TTC549 (cell line): ENCODE data around the gene COQ10B.
A peak's percentile ranks its signal among the peaks of the same experiment; 100 is the strongest.
"Not testable (repeated sequence)": the region's sequence is repeated elsewhere in the genome, so short reads cannot be mapped to it uniquely, and the experiment has no call there.

ENCODE experiments used
- FAIRE-seq: peaks from 2 replicates; lab custom pipeline; 2012; peaks lifted over from hg19 to GRCh38; lab: Jason Lieb, UNC

Gene COQ10B

DNA sequence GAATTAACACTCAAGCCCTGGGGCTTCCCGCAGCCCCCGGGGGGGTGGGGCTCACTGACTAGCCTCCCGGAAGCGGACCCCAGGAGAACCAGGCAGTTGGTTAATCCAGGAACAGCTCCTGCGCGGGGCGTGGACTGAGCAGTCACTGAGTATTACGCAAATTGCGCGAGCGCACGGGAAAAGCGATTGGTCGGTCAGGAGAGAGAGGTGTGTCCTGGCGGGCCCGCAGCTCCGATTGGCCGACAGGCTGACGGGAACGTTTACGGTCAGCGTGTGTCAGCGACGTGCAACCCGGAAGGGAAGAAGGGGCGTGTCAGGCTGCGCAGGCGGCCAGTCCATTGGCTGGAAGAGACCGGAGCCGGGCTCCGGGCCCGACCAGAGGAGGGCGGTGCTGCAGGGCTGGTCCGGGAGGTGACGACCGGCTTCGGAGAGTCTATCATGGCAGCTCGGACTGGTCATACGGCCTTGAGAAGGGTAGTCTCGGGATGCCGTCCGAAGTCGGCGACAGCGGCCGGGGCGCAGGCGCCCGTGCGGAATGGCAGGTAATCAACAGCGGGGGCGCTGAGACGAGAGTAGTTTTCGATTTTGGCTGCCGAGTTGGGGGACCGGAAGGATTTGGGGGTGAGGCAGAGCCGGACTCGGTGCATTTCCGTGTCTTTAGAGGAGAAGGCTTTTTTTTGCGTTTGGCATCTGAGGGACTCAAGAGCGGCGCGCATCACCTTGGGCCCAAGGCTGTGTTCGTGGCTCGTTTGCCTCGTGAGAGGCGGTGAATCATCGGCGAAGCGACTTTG is at the start of gene COQ10B:
COQ10B (plus strand) TSS at position 430 of the 791 bp plus-strand sequence; CDS start at position 439, 9 bp downstream.
- peak; percentile 94 for FAIRE-seq

- no peak for FAIRE-seq
Measured at GRCh38 chr2:197405582-197405981, 47.8 kb upstream of the COQ10B start.

GRCh38 chr2:197414039-197414438 is 39.3 kb upstream of the COQ10B start:
- FAIRE-seq, result no peak

DNA sequence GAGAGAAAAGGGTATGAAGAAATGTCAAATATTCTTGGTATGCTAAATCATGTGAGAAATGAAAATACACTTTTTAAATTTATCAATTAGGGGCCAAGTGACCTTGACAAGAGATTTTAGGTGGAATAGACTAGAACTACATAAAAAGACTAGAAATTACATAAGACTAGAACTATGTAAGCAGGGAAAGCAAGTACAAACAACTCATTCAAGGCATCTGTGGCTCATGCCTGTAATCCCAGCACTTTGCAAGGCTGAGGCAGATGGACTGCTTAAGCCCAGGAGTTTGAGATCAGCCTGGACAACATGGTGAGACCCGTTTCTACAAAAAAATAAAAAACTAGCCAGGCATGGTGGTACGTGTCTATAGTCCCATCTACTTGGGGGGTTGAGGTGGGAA is 38.8 kb upstream of the COQ10B start:
- FAIRE-seq, result no peak

DNA sequence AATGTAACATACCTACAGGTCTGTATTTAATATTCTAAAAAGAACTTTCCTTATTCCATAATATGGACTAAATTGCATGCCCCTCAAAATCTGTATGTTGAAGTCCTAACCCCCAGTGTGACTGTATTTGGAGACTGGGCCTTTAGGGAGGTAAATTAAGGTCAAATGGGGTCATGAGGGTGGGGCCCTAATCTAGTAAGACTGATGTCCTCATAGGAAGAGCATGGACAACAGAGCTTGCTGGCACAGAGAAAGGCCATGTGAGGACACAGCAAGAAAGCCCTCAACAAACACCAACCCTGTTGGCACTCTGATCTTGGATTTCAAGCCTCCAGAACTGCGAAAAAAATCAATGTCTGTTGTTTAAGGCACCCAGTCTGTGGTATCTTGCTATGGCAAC is 37.1 kb upstream of the COQ10B start:
- FAIRE-seq, result no peak

DNA sequence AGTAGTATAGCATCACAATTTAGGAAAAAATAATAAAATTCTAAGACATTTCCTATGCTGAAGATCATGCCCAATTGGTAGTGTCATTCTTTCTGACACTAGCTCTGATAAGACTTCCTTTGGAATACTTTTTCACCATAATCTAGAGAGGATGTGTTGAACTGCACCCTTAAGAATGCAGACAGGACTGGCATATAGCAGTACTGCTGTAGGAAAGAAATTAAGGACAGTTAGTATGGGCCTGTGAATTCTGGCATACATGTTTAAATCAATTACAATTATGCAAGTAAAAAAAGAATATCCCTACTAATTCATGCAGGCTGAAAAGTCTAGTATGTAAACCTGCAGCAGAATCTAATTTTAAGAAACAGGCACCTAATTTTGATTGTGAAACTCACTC is 33.9 kb upstream of the COQ10B start:
- no peak for FAIRE-seq

- no peak for FAIRE-seq
Measured at GRCh38 chr2:197423307-197423706, 30.0 kb upstream of the COQ10B start.

DNA sequence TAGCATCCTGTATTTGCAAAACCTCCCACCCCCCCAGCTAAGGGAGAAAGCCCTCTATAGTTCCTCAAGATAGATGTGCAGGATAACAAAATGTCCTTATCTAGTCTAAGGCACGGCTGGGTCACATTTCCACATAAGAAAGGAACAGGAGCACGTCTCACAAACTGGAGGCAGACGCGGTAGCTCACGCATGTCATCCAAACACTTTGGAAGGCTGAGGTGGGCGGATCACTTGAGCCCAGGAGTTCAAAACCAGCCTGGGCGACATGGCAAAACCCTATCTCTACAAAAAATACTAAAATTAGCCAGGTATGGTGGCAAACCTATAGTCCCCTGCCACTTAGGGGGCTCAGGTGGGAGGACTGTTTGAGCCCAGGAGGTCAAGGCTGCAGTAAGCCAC is 27.8 kb upstream of the COQ10B start:
- FAIRE-seq, result no peak

- FAIRE-seq, result no peak
Measured at GRCh38 chr2:197426723-197427603, 26.4 kb upstream of the COQ10B start.

GRCh38 chr2:197427986-197428385 is 25.4 kb upstream of the COQ10B start:
- FAIRE-seq, result no peak

DNA sequence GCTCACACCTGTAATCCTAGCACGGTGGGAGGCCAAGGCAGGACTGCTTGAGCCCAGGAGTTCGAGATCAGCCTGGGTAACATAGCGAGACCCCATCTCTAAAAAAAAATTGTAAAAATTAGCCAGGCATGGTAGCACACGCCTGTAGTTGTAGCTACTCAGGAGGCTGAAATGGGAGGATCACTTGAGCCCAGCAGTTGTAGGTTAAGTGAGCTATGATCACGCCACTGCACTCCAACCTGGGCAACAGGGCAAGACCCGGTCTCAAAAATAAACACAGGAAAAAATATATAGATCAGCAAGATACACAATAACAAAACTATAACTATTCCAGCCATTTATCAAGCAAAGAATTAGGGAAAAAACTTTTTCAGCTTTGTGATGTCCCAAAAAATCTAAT is 21.5 kb upstream of the COQ10B start:
- FAIRE-seq, result no peak

DNA sequence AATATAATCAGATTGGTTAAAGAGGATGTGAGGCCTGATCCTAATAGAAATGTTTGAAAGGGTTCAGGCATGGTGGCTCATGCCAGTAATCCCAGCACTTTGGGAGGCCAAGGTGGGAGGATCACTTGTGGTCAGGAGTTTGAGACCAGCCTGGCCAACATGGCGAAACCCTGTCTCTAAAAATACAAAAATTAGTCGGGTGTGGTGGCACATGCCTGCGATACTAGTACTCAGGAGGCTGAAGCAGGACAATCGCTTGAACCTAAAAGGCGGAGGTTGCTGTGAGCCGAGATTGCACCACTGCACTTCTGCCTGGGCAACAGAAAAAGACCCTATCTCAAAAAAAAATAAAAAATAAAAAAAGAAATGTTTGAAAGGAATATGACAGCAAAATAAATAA is 20.8 kb upstream of the COQ10B start:
- not testable (repeated sequence) for FAIRE-seq

GRCh38 chr2:197433780-197434438 is 19.4 kb upstream of the COQ10B start:
- no peak for FAIRE-seq

GRCh38 chr2:197434541-197435513 is 18.5 kb upstream of the COQ10B start, which contains the start of gene SF3B1:
Gene SF3B1 (minus strand): TSS chr2:197435028. CDS start chr2:197434999, 29 bp downstream.
- peak; percentile 90 for FAIRE-seq

GRCh38 chr2:197435598-197436420 is 17.5 kb upstream of the COQ10B start:
- no peak for FAIRE-seq

- no peak for FAIRE-seq
Measured at GRCh38 chr2:197437380-197437779, 16.0 kb upstream of the COQ10B start.

DNA sequence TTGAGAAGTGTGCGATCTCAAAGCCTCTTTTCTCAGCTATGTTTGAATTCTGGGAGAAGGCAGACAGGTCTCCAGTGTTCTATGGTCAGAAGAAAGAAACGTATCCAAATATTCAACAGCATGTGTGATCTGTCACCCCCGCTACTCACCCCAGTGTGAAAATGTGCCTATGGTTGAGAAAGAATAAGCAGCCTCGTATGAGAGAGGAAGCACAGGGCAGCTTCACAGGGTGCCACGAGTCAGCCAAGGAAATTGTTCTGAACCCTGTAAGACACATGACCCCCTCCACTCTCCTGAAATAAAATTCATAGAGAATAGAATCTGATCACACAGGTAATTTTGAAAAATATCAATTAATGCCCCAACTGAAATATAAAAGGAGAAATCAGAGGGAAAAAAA is 10.5 kb upstream of the COQ10B start:
- no peak for FAIRE-seq

DNA sequence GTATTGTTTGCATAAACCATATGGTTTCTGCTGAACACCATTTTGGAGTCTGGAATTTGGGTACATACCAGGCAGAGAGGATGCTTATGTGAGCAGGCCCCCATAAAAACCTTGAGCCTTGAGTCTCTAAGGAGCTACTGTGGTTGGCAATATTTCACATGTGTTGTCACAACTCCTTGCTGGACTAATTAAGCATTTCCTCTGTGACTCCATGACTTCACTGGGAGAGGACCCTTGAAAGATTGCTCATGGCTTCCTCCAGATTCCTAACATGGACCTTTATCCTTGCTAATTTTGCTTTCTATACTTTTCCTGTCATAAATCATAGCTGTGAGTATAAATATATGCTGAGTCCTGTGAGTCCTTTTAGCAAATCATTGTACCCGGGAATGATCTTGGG is 7.6 kb upstream of the COQ10B start:
- no peak for FAIRE-seq

DNA sequence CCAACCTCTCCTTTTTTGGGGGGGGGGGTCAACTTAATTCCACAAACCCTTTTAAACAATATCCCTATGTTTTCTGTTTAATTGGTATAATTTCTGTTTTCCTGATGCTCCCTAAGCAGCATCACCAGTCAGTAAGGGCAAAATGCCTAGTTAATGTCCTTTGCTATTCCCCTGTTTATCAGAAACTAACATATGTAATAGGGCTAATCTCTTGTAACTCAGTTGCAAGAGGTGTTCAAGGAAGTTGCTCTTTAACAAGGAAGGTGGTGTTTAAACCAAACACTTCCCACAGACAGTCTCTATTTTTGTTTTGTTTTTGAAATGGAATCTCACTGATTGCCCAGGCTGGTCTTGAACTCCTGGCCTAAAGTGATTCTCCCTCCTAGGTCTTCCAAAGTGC is 6.5 kb upstream of the COQ10B start:
- no peak for FAIRE-seq

DNA sequence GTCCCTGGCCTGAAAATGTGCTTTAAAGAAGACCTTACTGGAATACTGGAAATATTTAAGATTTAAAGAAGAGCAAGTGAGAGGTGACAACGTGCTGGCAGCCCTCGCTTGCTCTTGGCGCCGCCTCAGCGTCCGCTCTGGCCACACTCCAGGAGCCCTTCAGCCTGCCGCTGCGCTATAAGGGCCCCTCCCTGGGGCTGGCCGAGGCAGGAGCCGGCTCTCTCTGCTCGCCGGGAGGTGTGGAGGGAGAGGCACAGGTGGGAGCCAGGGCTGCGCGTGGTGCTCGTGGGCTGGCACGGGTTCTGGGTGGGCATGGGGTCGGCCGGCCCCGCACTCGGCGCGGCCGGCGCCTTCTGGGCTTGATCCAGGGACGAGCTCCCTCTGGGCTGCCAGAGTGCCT is 2.9 kb upstream of the COQ10B start:
- no peak for FAIRE-seq

GRCh38 chr2:197450935-197451358 is 2.4 kb upstream of the COQ10B start:
- not testable (repeated sequence) for FAIRE-seq
